Activated CD4-positive, alpha-beta T cell treated with anti-CD3 and anti-CD28 coated beads, Interleukin-2, amount 10 ng/mL, durations not matched to agents 7 days and 5 days (primary cell): ENCODE measurements around the gene TENM4. TPM values are rescaled to one million over a fixed set of nuclear protein-coding genes. Genes with fewer than 3 reads are reported as not detected.
"Not testable (repeated sequence)": the region's sequence is repeated elsewhere in the genome, so short reads cannot be mapped to it uniquely, and the experiment has no call there.

Experiments
- CTCF ChIA-PET: fragments of 350-600 bp; sonication (Branson Sonifier 250); formaldehyde crosslinking; loops from one replicate; lab custom pipeline; 2021; ENCODE audit warnings: antibody characterized with exemption; lab: Charles Lee
- POLR2A ChIA-PET: fragments of 350-600 bp; sonication (Branson Sonifier 250); formaldehyde crosslinking; loops from one replicate; lab custom pipeline; 2021; ENCODE audit warnings: antibody characterized with exemption; lab: Charles Lee
- DNase-seq: peaks from one replicate; pipeline ENCODE4 v3.0.0-alpha.2; 2020
- H3K27ac Mint-ChIP-seq: one replicate; pipeline ENCODE4 v1.8.0; 2021; ENCODE audit warnings: mild to moderate bottlenecking, moderate library complexity, mixed read lengths
- H3K27me3 Mint-ChIP-seq: one replicate; pipeline ENCODE4 v1.8.0; 2021; ENCODE audit warnings: mixed read lengths
- H3K36me3 Mint-ChIP-seq: one replicate; pipeline ENCODE4 v1.8.0; 2021; ENCODE audit warnings: low read depth, mixed read lengths
- H3K4me1 Mint-ChIP-seq: one replicate; pipeline ENCODE4 v1.8.0; 2021; ENCODE audit warnings: mixed read lengths
- H3K4me3 Mint-ChIP-seq: one replicate; pipeline ENCODE4 v1.8.0; 2021; ENCODE audit warnings: mild to moderate bottlenecking, moderate library complexity, mixed read lengths
- H3K9me3 Mint-ChIP-seq: one replicate; pipeline ENCODE4 v1.8.0; 2021; ENCODE audit warnings: mixed read lengths
- total RNA-seq, 2 experiments: library from RNA; stranded (reverse); gene quantifications; one replicate each; pipeline ENCODE4 v1.2.3, GENCODE V29; 2021

The TENM4 gene
- total RNA-seq, 2 experiments from 2014 or later: not detected

DNA sequence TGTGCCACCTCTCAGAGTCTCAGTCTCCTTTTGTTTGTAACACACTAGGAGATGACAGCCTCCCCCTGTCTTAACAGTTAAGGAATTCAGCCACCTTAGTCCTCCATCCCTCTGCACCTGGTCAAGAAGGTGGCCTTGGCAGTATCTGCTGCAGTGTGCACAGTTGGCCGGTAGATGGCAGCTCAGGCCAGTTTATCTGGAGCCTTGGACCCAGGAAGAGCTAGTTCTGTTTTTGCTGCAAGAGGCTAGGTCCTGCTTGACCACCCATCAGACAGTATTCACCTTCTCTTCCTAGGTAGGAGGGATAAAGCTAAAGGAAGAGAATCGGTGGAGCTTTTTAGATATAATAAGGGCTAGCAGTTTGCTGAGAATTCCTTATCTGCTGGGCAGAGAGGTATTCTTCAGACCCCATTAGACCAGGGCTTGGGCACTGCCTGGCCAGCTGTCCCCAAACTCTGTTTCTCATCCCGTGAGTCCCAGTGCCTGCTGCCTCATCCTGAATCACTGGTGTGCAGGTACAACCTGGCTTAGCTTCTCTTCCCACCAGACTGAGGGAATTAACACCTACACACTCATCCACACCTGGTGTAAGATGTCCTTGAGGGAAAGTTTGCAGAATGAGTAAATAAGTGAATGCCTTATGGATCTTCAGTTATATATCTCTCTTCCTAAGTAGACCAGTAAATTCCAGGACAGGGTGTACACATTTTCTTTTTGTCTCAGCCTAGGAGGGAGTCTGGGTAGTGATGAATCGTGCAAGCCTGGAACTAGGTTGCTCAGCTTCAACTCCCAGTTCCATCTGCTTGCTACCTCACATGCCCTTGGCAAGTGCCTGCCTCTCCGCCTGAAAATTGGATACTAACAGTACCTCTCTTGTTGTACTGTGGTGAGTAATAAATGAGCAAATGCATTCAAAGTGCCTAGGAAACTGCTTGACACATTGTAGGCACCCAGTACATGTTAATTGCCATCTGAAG lies 795.3 kb downstream of the TENM4 start:
- no peak overlapping the region for H3K4me3 Mint-ChIP-seq
- H3K27me3 Mint-ChIP-seq: peaks cover 2% of the 10 kb centered on the region
- peak; percentile 59 for DNase-seq
- H3K36me3 Mint-ChIP-seq: no peaks in the 10 kb centered on the region
- peaks cover 8% of the 10 kb centered on the region for H3K4me1 Mint-ChIP-seq
- no peak overlapping the region for H3K27ac Mint-ChIP-seq
- no peaks in the 10 kb centered on the region for H3K9me3 Mint-ChIP-seq
- ChIA-PET CTCF (interaction anchor here (0.6 to 2.9 kb wide), 11 partner anchors 10 to 848 kb away, joined by 3 to 16 read pairs (median 4); no protein-coding TSS in a partner anchor), POLR2A (no interaction called here)

DNA sequence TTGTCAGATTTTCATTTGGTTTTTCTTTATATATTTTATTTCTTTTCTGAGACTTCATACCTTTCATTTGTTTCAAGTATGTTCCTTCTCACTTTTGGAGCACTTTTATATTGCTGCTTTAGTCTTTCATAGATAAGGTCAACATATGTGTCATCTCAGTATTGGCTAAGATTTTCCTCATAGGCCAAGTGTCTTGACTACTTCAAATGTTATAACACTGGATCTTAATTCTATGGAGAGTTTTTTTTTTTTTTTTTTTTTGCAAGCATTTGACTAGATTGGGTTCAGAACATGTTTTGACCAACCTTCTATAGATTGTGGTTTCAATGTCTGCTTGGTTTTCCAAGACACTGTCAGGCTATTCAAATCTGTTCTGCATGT lies 797.2 kb downstream of the TENM4 start:
- Mint-ChIP-seq H3K4me3 (no peak overlapping the region), H3K4me1 (peaks cover 8% of the 10 kb centered on the region), H3K9me3 (peaks cover 6% of the 10 kb centered on the region), H3K27ac (no peak overlapping the region), H3K36me3 (no peaks in the 10 kb centered on the region), H3K27me3 (peaks cover 2% of the 10 kb centered on the region)
- ChIA-PET POLR2A (no interaction called here), CTCF (interaction anchor here (2.9 kb wide), 1 partner anchor 72 kb away, joined by 10 read pairs; no protein-coding TSS in a partner anchor)
- no peak for DNase-seq

DNA sequence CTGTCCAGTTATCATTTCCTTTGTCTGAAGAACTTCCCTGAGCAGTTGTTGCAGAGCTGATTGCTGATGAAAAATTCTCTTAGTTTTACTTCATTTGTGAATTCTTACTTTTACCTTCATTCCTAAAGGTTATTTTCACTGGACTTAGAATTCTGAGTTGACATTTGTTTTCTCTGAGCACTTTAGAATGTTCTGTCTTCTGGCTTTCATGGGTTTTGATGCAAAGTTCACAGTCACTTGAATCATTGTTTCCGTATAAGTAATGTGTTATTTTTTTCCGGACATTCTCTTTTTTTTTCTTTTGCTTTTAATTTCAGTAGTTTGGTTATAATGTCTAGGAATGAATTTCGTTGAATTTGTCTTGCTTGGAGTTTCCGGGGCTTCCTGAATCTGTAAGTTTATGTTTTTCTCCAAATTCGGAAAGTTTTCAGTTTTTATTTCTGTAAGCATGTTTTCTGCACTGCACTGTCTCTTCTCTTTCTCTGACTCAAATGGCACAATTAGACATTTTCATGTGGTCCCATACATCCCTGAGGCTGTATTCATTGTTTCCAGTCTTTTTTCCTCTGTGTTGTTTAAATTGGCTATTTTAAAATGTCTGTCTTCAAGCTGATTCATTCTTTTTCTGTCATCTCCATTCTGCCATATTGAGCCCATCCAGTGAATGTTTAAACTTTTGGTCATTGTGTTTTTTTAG lies 797.7 kb downstream of the TENM4 start:
- Mint-ChIP-seq H3K4me3 (no peak overlapping the region), H3K4me1 (peaks cover 8% of the 10 kb centered on the region), H3K27me3 (peaks cover 2% of the 10 kb centered on the region), H3K36me3 (no peaks in the 10 kb centered on the region), H3K9me3 (peaks cover 7% of the 10 kb centered on the region), H3K27ac (no peak overlapping the region)
- DNase-seq: no peak
- ChIA-PET POLR2A (no interaction called here), CTCF (no interaction called here)

DNA sequence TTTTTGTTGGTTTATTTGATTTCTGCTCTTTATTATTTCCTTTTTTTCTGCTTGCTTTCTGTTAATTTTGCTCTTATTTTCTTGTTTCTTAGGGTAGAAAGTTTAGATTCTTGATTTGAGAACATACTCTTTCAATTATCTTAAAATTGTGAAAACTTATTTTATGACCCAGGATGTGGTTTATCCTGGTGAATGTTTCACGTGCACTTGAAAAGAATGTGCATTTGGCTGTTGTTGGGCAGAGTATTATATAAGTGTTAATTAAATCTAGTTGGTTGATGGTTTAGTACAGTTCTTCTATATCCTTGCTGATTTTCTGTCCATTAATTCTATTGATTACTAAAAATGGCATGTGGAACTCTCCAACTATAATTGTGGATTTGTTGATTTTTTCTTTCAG lies 799.3 kb downstream of the TENM4 start:
- CTCF ChIA-PET: no interaction called here
- H3K9me3 Mint-ChIP-seq: peaks cover 16% of the 10 kb centered on the region
- H3K4me1 Mint-ChIP-seq: peaks cover 8% of the 10 kb centered on the region

GRCh38 chr11:78638704-78639380 lies 802.0 kb downstream of the TENM4 start:
- Mint-ChIP-seq H3K4me3 (no peak overlapping the region), H3K9me3 (peaks cover 24% of the 10 kb centered on the region), H3K36me3 (peaks cover 2% of the 10 kb centered on the region), H3K4me1 (peaks cover 16% of the 10 kb centered on the region), H3K27me3 (no peaks in the 10 kb centered on the region), H3K27ac (no peak overlapping the region)
- DNase-seq: no peak
- ChIA-PET POLR2A (no interaction called here), CTCF (no interaction called here)

More for the DNA sequence above, 799.3 kb downstream of the TENM4 start:
- H3K36me3 Mint-ChIP-seq: no peaks in the 10 kb centered on the region
- peaks cover 1% of the 10 kb centered on the region for H3K27me3 Mint-ChIP-seq
- H3K4me3 Mint-ChIP-seq: no peak overlapping the region
- H3K27ac Mint-ChIP-seq: no peak overlapping the region
- POLR2A ChIA-PET: no interaction called here
- no peak for DNase-seq

- DNase-seq, H3K27me3 Mint-ChIP-seq, H3K27ac Mint-ChIP-seq, H3K4me3 Mint-ChIP-seq, POLR2A ChIA-PET, H3K4me1 Mint-ChIP-seq, CTCF ChIA-PET, H3K36me3 Mint-ChIP-seq: not testable (repeated sequence)
- H3K9me3 Mint-ChIP-seq: peaks cover 26% of the 10 kb centered on the region
These were observed 803.3 kb downstream of the TENM4 start for GRCh38 chr11:78637527-78637926.

DNA sequence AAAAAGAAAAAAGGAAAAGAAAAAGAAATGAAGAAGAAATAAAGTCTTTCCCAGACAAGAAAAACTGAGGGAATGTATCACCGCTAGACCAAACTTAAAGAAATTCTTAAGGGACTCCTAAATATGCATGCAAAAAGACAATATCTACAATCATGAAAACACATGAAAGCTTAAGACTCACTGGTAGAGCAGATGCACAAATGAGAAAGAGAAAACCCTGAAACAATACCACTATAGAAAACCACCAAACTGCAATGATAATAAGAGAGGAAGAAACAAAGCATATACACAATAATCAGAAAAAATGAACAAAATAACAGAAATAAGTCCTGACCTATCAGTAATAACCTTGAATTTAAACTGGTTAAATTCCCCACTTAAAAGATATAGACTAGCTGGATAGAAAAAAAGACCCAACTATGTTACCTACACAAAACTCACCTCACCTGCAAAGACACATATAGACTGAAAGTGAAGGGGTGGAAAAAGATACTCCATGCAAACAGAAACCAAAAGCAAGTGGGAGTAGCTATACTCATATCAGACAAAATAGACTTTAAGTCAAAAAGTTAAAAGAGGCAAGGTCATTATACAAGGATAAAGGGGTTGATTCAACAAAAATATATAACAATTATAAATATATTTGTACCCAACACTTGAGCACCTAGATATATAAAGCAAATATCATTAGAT lies 804.9 kb downstream of the TENM4 start:
- DNase-seq: no peak
- Mint-ChIP-seq H3K27me3 (no peaks in the 10 kb centered on the region), H3K4me1 (peaks cover 7% of the 10 kb centered on the region), H3K9me3 (peaks cover 28% of the 10 kb centered on the region), H3K4me3 (no peak overlapping the region), H3K36me3 (peaks cover 2% of the 10 kb centered on the region), H3K27ac (no peak overlapping the region)
- POLR2A ChIA-PET: no interaction called here
- CTCF ChIA-PET: interaction anchor here (1.6 kb wide), 2 partner anchors 9 to 15 kb away, joined by 4 to 5 read pairs; no protein-coding TSS in a partner anchor

DNA sequence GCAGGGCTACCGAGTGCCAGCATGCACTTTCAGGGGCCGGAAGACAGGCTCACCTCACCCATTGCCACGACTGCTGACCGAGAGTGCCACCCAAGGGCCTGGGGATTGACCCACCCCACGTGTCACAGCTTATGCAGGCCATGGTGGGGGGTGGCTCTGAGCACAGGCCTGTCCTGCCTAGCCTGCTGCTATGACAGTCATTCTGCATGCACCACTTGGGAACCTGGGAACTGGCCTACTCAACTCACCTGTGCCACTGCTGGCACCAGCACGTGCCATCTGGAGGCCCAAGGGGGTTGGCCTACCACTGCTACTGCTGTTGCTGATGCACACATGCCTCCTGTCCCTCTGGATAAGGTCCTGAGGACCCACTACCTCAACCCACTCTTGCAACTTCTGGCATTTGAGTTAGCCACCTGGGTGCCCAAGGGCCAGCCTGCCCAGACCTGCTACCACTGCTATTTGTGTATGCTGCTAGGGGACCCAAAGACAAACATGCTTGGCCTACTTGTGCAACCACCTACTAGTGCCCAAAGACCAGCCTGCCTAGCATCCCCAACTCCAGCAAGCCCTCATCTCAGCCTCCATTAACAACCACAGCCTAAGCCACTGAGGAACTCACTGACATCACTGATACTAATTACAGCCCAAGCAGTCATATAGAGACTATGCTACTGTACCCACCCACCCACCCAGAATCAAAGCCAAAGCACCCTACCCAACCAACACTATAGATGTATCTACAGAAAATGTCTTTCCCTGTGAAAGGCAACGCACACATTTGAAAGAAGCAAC lies 807.1 kb downstream of the TENM4 start:
- Mint-ChIP-seq H3K27me3 (no peaks in the 10 kb centered on the region), H3K27ac (no peak overlapping the region)
- CTCF ChIA-PET: interaction anchor here (0.6 kb wide), 1 partner anchor 262 kb away, joined by 3 read pairs; no protein-coding TSS in a partner anchor

GRCh38 chr11:78630561-78631303 lies 810.1 kb downstream of the TENM4 start:
- DNase-seq: no peak
- CTCF ChIA-PET: no interaction called here
- Mint-ChIP-seq H3K9me3 (peaks cover 24% of the 10 kb centered on the region), H3K27ac (no peak overlapping the region), H3K36me3 (peaks cover under 1% of the 10 kb centered on the region), H3K4me1 (peaks cover 2% of the 10 kb centered on the region), H3K27me3 (peaks cover 6% of the 10 kb centered on the region), H3K4me3 (no peak overlapping the region)
- POLR2A ChIA-PET: no interaction called here

More for the DNA sequence above, 807.1 kb downstream of the TENM4 start:
- H3K36me3 Mint-ChIP-seq: peaks cover 2% of the 10 kb centered on the region
- POLR2A ChIA-PET: no interaction called here
- H3K4me1 Mint-ChIP-seq: peaks cover 7% of the 10 kb centered on the region
- H3K4me3 Mint-ChIP-seq: no peak overlapping the region
- H3K9me3 Mint-ChIP-seq: peaks cover 30% of the 10 kb centered on the region
- DNase-seq: no peak

DNA sequence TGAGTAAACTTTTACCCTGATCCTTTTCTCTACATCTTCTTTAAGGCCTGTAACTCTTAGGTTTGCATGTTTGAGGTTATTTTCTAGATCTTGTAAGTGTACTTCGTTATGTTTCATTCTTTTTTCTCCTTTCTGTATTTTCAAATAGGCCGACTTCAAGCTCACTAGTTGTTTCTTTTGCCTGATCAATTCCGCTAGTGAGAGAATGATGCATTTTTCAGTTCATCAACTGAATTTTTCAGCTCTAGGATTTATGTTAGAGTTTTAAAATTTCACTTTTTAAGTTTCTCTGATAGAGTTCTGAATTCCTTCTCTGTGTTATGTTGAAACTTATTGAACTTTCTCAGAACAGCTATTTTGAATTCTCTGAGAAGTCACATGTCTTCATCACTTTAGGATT lies 810.7 kb downstream of the TENM4 start:
- Mint-ChIP-seq H3K9me3 (peaks cover 22% of the 10 kb centered on the region), H3K4me3 (no peak overlapping the region), H3K4me1 (peaks cover 1% of the 10 kb centered on the region), H3K27ac (no peak overlapping the region), H3K36me3 (no peaks in the 10 kb centered on the region), H3K27me3 (peaks cover 6% of the 10 kb centered on the region)
- ChIA-PET POLR2A (no interaction called here), CTCF (no interaction called here)
- no peak for DNase-seq

- H3K36me3 Mint-ChIP-seq: no peaks in the 10 kb centered on the region
- no peak for DNase-seq
- POLR2A ChIA-PET: no interaction called here
- no peaks in the 10 kb centered on the region for H3K4me1 Mint-ChIP-seq
- H3K27ac Mint-ChIP-seq: no peak overlapping the region
- peaks cover 6% of the 10 kb centered on the region for H3K27me3 Mint-ChIP-seq
- CTCF ChIA-PET: no interaction called here
- H3K9me3 Mint-ChIP-seq: peaks cover 7% of the 10 kb centered on the region
- H3K4me3 Mint-ChIP-seq: no peak overlapping the region
These were observed 818.2 kb downstream of the TENM4 start for GRCh38 chr11:78622666-78623065.
